GM23338 (cell line): Measurements from ENCODE around the gene PPP4R2. TPM values are rescaled to one million over a fixed set of nuclear protein-coding genes. Genes with fewer than 3 reads are reported as not detected.

ENCODE experiments used
- ATAC-seq: fragments of 200-7000 bp; cut with Tn5 transposase; 3 replicates; pipeline ENCODE4 v1.9.1; 2020
- DNase-seq: peaks from one replicate; pipeline ENCODE4 v3.0.0-alpha.2; 2015; ENCODE audit warnings: low spot score
- H2AFZ ChIP-seq: fragments of 200-600 bp; sonication (generic); 2 replicates; pipeline ENCODE4 v1.8.0; 2016; ENCODE audit warnings: antibody characterized with exemption, mild to moderate bottlenecking, moderate library complexity
- H3F3A ChIP-seq: fragments of 200-600 bp; sonication (generic); replicated peaks from 2 replicates; pipeline ENCODE4 v1.8.0; 2017; ENCODE audit warnings: antibody characterized with exemption, mixed run types, low read depth
- H3K27ac ChIP-seq: fragments of 200-600 bp; sonication (generic); 2 replicates; pipeline ENCODE4 v1.6.1; 2016; ENCODE audit warnings: low read depth
- H3K27me3 ChIP-seq: fragments of 200-600 bp; sonication (generic); 2 replicates; pipeline ENCODE4 v1.8.0; 2016; ENCODE audit warnings: mild to moderate bottlenecking, mixed run types, moderate library complexity; ENCODE audit not compliant: insufficient read depth
- H3K36me3 ChIP-seq: fragments of 200-600 bp; sonication (generic); 2 replicates; pipeline ENCODE4 v1.8.0; 2016; ENCODE audit warnings: mild to moderate bottlenecking; ENCODE audit not compliant: insufficient read depth
- H3K4me1 ChIP-seq: fragments of 200-600 bp; sonication (generic); 2 replicates; pipeline ENCODE4 v1.8.0; 2016; ENCODE audit warnings: mild to moderate bottlenecking, moderate library complexity; ENCODE audit not compliant: insufficient read depth
- H3K4me2 ChIP-seq: fragments of 200-600 bp; sonication (generic); 2 replicates; pipeline ENCODE4 v1.7.1; 2017; ENCODE audit warnings: mixed run types
- H3K4me3 ChIP-seq: fragments of 200-600 bp; sonication (generic); 2 replicates; pipeline ENCODE4 v1.6.1; 2016; ENCODE audit warnings: mixed run types
- H3K79me2 ChIP-seq: fragments of 200-600 bp; sonication (generic); replicated peaks from 2 replicates; pipeline ENCODE4 v1.8.0; 2017; ENCODE audit warnings: mild to moderate bottlenecking; ENCODE audit not compliant: insufficient read depth
- H3K9me2 ChIP-seq: fragments of 200-600 bp; sonication (generic); 2 replicates; pipeline ENCODE4 v1.8.0; 2017; ENCODE audit not compliant: insufficient read depth
- H4K20me1 ChIP-seq: fragments of 200-600 bp; sonication (generic); replicated peaks from 2 replicates; pipeline ENCODE4 v1.8.0; 2017; ENCODE audit warnings: mild to moderate bottlenecking; ENCODE audit not compliant: insufficient read depth
- H3K27ac Mint-ChIP-seq: 2 replicates; pipeline ENCODE4 v1.8.0; 2020; ENCODE audit warnings: inconsistent platforms, mild to moderate bottlenecking, moderate library complexity, mixed read lengths
- H3K27me3 Mint-ChIP-seq: 3 replicates; pipeline ENCODE4 v1.8.0; 2022; ENCODE audit warnings: low read depth, mild to moderate bottlenecking, moderate library complexity, mixed read lengths, inconsistent platforms; ENCODE audit not compliant: insufficient read depth, poor library complexity
- H3K36me3 Mint-ChIP-seq: 3 replicates; pipeline ENCODE4 v1.8.0; 2021; ENCODE audit warnings: low read depth, mild to moderate bottlenecking, inconsistent platforms, moderate library complexity, mixed read lengths
- H3K4me1 Mint-ChIP-seq: 3 replicates; pipeline ENCODE4 v1.8.0; 2020; ENCODE audit warnings: mild to moderate bottlenecking, inconsistent platforms, mixed read lengths
- H3K4me3 Mint-ChIP-seq: 3 replicates; pipeline ENCODE4 v1.8.0; 2021; ENCODE audit warnings: moderate library complexity, mild to moderate bottlenecking, inconsistent platforms, mixed read lengths
- H3K9me3 Mint-ChIP-seq: 3 replicates; pipeline ENCODE4 v1.8.0; 2020; ENCODE audit warnings: moderate library complexity, mild to moderate bottlenecking, inconsistent platforms, mixed read lengths
- EZH2phosphoT487 ChIP-seq: fragments of 200-600 bp; sonication (generic); IDR thresholded peaks from one replicate; pipeline ENCODE4 v1.8.1; 2018; ENCODE audit warnings: antibody characterized with exemption; ENCODE audit not compliant: unreplicated experiment
- NANOG ChIP-seq: IDR thresholded peaks from 2 replicates; pipeline ENCODE4 v1.6.1; 2016; ENCODE audit warnings: antibody characterized with exemption, borderline replicate concordance
- POLR2AphosphoS5 ChIP-seq: IDR thresholded peaks from 2 replicates; pipeline ENCODE4 v1.6.1; 2016; ENCODE audit warnings: antibody characterized with exemption, low read depth
- ZNF114 ChIP-seq: fragments of 250-450 bp; sonication (Bioruptor Pico); IDR thresholded peaks from 2 replicates; pipeline ENCODE4 v1.5.0; 2020; ENCODE audit warnings: mild to moderate bottlenecking, moderate library complexity
- polyA plus RNA-seq: library from polyadenylated mRNA; unstranded; fragments of >200 nt; fragmentation: Nextera tagmentation; extraction: Ambion mirVana; gene quantifications from 2 replicates; pipeline ENCODE4 v1.2.1, GENCODE V29; 2016
- total RNA-seq: library from RNA; depleted of rRNA; stranded (reverse); fragments of >200 nt; shearing (Covaris generic); gene quantifications from 2 replicates; pipeline ENCODE4 v1.2.3, GENCODE V29; 2014
- TF ChIP-seq, protein P1 (sequence below): IDR thresholded peaks from one replicate; pipeline ENCODE4 v1.6.1; 2018; ENCODE audit warnings: antibody characterized with exemption; ENCODE audit not compliant: unreplicated experiment
- TF ChIP-seq, protein P2 (sequence below), 2 experiments: fragments of 200-600 bp in 1 of 2; sonication (generic) in 1 of 2; conservative IDR thresholded peaks; 2 replicates each; pipeline versions ENCODE4 v1.5.1 to v1.6.1; 2016 to 2017; ENCODE audit warnings: antibody characterized with exemption in 2 of 2, low read depth in 2 of 2, mild to moderate bottlenecking in 2 of 2, moderate library complexity in 1 of 2

PPP4R2 gene
- total and polyA plus RNA-seq, 2 experiments from 2014 or later = 62.7 to 117 TPM

DNA sequence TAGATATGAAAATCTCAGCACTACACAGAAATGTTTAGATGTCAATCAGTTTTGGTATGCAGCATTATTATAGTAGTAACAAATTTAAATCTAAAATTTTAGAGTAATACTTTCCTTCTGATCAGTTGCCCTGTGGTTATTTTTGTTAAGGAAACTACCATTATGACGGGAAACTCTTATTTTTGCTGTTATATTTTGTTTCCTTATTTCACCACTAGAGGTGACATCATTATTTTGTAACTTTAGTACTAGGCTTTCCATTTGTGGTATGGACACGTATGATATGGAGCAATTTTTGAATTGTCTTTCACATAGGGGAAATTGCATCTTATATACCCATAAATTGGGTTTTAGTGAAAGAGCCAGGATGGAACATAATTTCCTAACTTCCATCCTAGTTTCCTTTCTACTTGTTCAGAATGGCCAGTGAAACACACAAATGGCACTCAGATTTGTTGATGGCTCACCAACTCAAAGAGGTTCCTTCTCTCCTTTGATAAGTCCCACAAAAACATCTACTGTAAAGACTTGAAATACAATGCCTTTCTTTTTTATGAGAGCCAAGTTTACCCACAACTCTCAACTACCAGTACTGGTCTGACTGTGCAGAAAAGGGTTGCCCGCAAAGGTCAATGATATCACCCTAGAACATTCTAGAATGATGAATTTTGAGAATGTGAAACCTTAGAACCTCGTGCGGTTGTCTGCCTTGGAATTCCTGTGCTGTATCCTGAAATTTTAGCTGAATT is 19.4 kb upstream of the PPP4R2 start:
- no peak overlapping the region for H3K4me3 ChIP-seq

DNA sequence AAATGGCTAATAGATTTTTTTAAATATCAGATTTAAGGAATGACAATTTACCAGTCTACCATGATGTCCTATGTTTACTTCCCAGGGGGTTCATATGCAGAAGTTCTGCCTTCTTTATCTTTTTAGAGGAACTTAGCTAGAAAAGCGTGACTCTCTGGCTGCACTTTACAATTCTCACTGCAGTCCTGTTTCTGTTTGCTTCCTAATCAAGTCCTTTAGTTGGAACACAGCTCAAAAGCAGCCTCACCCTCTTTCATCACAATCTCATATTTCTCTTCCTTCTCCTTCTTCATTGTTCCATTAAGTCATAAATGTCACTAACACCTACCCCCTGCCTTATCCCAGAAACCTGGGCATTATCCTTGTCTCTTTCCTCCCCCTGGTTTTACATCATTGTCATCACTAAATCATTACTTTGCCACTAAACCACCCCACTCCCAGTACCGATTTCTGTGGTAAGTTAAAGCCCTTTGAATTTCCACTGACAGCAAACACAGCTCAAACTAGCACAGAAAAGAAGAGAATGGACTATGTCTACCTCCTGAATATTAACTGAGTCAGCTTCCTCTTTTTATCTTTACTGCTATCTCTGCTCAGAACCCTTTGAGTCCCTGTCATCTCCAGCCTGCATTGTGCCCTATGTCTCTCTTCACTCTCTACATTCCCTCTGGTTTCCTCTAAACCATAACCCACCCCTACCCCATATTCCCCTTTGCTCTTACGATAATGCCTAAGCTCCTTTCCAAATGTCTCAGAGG is 13.8 kb upstream of the PPP4R2 start:
- Mint-ChIP-seq H3K4me1 (no peaks in the 10 kb centered on the region), H3K4me3 (no peak overlapping the region), H3K27me3 (peaks cover 5% of the 10 kb centered on the region), H3K27ac (no peak overlapping the region), H3K9me3 (peaks cover 19% of the 10 kb centered on the region), H3K36me3 (peaks cover 9% of the 10 kb centered on the region)
- no peak for DNase-seq
- no peak overlapping the region for H3K4me3 ChIP-seq
- no peak overlapping the region for H3K4me2 ChIP-seq
- H3K9me2 ChIP-seq = no peaks in the 10 kb centered on the region
- no peak for ATAC-seq
- H3F3A ChIP-seq = no peaks in the 10 kb centered on the region
- H3K27ac ChIP-seq = no peak overlapping the region
- no peaks in the 10 kb centered on the region for H3K79me2 ChIP-seq
- H2AFZ ChIP-seq = no peak overlapping the region
- no peaks in the 10 kb centered on the region; the same call in none of the 2 replicates for H3K36me3 ChIP-seq
- no peaks in the 10 kb centered on the region for H4K20me1 ChIP-seq
- H3K27me3 ChIP-seq = no peaks in the 10 kb centered on the region
- no peaks in the 10 kb centered on the region for H3K4me1 ChIP-seq
- TF ChIP-seq EZH2phosphoT487 = no peak
- no peak for TF ChIP-seq NANOG
- TF ChIP-seq POLR2AphosphoS5 = no peak
- TF ChIP-seq ZNF114 (CRISPR knock-in tag) = no peak

More for the DNA sequence above, 19.4 kb upstream of the PPP4R2 start:
- no peak for TF ChIP-seq EZH2phosphoT487
- TF ChIP-seq, protein P1, sequence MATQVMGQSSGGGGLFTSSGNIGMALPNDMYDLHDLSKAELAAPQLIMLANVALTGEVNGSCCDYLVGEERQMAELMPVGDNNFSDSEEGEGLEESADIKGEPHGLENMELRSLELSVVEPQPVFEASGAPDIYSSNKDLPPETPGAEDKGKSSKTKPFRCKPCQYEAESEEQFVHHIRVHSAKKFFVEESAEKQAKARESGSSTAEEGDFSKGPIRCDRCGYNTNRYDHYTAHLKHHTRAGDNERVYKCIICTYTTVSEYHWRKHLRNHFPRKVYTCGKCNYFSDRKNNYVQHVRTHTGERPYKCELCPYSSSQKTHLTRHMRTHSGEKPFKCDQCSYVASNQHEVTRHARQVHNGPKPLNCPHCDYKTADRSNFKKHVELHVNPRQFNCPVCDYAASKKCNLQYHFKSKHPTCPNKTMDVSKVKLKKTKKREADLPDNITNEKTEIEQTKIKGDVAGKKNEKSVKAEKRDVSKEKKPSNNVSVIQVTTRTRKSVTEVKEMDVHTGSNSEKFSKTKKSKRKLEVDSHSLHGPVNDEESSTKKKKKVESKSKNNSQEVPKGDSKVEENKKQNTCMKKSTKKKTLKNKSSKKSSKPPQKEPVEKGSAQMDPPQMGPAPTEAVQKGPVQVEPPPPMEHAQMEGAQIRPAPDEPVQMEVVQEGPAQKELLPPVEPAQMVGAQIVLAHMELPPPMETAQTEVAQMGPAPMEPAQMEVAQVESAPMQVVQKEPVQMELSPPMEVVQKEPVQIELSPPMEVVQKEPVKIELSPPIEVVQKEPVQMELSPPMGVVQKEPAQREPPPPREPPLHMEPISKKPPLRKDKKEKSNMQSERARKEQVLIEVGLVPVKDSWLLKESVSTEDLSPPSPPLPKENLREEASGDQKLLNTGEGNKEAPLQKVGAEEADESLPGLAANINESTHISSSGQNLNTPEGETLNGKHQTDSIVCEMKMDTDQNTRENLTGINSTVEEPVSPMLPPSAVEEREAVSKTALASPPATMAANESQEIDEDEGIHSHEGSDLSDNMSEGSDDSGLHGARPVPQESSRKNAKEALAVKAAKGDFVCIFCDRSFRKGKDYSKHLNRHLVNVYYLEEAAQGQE = no peak
- TF ChIP-seq, protein P2, sequence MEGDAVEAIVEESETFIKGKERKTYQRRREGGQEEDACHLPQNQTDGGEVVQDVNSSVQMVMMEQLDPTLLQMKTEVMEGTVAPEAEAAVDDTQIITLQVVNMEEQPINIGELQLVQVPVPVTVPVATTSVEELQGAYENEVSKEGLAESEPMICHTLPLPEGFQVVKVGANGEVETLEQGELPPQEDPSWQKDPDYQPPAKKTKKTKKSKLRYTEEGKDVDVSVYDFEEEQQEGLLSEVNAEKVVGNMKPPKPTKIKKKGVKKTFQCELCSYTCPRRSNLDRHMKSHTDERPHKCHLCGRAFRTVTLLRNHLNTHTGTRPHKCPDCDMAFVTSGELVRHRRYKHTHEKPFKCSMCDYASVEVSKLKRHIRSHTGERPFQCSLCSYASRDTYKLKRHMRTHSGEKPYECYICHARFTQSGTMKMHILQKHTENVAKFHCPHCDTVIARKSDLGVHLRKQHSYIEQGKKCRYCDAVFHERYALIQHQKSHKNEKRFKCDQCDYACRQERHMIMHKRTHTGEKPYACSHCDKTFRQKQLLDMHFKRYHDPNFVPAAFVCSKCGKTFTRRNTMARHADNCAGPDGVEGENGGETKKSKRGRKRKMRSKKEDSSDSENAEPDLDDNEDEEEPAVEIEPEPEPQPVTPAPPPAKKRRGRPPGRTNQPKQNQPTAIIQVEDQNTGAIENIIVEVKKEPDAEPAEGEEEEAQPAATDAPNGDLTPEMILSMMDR (conservative IDR thresholded peaks at IDR 0.05; ENCODE audit: low read depth in 2 of 2) = peak in 1 of 2 experiments; percentile 23; a peak in 2 of 4 replicates
- Histone ChIP-seq H3K9me2 (no peaks in the 10 kb centered on the region), H3K36me3 (no peaks in the 10 kb centered on the region), H3F3A (no peaks in the 10 kb centered on the region), H3K79me2 (no peaks in the 10 kb centered on the region), H3K4me1 (peaks cover 7% of the 10 kb centered on the region; the same call in 1 of the 2 replicates), H3K4me2 (no peak overlapping the region), H4K20me1 (no peaks in the 10 kb centered on the region), H2AFZ (no peak overlapping the region), H3K27ac (no peak overlapping the region), H3K27me3 (no peaks in the 10 kb centered on the region)
- Mint-ChIP-seq H3K4me3 (no peak overlapping the region), H3K36me3 (no peaks in the 10 kb centered on the region), H3K9me3 (no peaks in the 10 kb centered on the region), H3K27me3 (peaks cover 7% of the 10 kb centered on the region), H3K27ac (no peak overlapping the region), H3K4me1 (peaks cover 16% of the 10 kb centered on the region)
- DNase-seq (no peak), ATAC-seq (no peak)
